GM19438 (cell line): ENCODE data around the gene HMCN2.

Source experiments
- ATAC-seq: cut with Tn5 transposase; IDR thresholded peaks from one replicate; pipeline ENCODE4 v1.9.1; 2021; ENCODE audit warnings: low read depth; ENCODE audit not compliant: unreplicated experiment

The HMCN2 gene

DNA sequence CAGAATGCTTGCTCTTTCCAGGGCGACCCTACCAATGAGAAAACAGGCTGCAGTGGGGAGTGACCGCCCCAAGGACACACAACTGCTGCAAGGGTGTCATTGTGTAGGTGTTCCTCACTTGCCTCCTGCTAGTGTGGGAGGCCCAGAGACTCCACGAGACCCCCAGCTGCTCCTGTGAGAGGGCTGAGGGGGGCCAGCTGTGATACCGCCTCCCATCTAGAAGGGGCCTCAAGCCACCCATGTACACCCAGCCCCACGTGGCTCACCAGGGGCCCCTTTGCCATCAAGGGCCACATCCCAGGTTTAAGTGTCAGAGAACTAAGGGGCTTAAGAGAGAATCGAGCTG, 177.9 kb downstream of the HMCN2 start:
- no peak for ATAC-seq

DNA sequence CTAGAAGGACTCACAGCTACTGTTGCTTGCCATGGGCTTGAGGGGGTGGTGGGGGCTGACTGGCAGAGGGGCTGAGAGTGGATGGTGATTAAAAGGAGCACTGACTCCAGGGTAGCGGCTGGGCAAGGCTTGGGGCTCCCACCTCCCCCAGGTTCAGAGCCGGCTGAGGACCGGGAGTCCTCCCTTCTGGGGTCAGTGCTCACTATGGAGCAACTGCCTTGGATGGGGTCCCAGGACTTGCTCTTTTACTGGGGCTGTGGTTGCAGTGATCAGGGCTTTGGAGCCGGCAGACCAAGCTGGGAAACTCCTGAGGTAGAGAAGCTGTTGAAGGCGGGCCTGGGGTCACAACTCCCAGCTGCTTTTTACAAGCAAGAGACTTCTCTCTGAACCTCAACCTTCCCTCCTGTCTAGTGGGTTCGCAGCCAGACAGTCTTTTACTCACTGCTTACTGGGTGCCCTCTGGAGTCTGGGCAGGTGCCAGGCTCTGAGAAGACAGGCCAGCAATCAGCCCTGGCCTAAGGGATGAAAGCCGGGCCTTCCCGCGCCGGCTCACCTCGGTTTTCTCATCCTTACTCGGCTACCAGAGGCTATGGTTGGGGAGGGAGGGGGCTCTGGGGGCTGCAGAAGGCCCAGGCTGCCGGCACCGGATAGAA, 178.4 kb downstream of the HMCN2 start:
- ATAC-seq, result no peak

DNA sequence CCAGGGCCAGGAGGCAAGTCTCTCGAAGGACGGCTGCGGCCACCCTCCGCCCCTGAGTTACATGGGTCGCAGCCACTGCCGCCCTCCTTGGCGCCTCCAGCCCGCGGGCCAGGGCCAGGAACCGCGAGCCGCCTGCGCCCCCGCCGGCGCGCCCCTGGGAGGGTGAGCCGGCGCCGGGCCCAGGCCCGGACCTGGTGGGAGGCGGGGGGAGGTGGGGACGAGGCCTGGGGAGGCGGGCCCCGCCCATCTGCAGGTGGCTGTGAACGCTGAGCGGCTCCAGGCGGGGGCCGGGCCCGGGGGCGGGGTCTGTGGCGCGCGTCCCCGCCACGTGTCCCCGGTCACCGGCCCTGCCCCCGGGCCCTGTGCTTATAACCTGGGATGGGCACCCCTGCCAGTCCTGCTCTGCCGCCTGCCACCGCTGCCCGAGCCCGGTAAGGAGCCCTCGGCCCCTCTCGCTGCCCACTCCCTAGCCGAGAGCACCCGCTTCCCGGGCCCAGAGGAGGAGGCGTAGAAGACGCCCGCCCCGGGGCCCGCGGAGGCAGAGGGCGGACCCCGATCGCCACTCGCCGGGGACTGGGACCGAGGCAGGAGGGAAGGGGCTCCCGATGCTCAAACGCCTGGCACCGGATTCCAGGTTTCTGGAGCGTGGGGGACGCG, 179.1 kb downstream of the HMCN2 start, which contains the start of gene ASS1:
ASS1 (plus strand) TSS at position 397 of the 657 bp plus-strand sequence. CDS start 7,268 bp downstream, outside the sequence.
- ATAC-seq, result no peak

DNA sequence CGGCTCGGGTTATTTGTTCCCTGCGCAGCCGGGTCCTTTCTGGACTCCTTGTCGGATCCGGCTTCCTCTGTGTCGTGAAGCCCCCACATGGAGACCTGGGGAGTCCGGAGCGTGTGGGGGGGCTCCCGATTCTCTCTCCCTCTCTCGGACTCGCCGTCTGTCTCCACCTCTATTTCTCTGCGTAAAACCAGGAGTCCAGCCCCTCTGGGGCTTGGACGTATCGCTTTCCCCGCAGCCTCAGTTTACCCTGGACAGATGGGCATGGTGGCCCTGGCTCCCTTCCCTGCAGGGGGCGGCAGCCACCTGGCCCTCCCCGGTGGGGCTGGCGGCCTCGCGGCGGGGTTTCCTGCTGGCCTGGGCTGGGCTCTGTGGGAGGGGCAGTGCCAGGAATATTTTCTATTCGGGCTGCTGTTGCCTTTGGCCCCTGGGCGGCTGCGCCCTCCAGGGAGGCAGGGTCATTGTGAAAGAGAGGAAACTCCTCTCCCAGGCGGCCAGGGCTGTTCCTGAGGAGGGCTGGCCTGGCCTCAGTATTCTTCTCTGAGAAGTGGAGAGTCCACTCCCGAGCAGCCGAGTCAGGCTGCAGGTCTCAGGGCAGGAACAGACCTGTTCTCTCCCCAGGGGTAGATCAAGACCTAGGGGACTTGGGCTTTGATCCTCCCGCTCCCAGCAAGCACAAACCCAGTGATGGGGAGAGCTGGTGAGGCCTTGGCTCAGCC, 179.9 kb downstream of the HMCN2 start:
- no peak for ATAC-seq

DNA sequence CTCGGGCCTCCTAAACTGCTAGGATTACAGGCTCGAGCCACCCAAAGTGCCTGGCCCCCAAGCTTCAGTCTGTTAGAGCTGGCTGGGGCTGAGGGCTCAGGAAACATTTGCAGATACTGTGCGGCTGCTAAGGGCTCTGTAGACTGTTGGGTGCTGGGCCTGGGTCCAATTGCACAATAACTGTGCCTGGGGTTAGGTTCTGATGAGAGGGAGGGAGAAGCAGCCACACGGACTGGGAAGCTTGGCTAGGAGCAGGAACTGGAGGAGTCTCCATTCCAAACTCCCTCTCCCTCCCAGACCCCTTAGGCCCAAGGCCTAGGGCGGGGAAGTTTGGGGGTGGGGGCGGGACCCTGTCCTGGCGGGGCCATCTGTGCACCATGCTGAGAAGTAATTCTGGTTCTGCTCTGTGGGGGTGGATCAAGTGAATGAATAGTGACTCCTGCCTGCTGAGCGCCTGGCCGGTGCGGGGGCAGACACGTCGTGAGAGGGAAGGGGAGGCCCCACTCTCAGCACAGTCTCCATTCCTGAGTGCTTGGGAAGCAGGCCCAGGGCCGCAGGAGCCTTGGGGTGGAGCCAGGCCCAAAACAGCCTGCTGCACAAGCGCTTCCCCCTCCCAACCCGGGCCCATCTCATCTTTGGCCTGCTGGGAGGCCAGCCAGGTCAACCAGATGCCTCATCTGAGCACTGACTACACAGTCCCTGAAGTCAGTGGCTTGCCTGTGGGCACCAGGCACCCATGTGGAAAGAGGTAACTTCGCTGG, 180.7 kb downstream of the HMCN2 start:
- ATAC-seq, result no peak

DNA sequence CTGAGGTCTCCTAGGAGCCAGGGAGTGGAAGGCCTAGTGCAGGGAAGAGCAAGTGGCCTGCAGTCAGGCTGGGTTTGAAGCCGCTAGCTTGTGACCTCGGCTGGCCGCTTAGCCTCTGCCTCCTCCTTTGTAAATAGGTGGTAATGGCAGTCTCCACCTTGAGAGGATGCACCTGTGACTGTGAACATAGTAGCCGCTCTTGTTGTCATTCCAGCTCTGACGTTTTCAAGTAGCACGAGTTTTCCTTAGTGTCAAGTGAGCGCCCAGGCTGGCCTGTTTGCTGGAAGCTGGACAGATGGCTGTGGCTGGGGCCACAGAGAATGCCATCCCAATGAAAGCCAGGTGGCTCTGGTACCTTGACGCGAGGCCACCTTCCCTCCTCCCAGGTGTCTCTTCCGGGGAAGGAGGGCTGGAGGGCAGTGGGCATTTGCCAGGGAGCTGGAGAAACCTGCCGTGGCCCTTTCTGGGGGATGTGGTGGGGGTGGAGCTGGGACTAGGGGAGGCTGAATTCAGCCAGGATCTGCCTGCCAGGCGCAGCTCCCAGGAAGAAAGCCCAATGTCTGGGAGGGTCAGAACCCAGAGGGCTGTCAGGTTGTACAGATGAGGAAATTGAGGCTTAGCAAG, 181.7 kb downstream of the HMCN2 start:
- no peak for ATAC-seq

DNA sequence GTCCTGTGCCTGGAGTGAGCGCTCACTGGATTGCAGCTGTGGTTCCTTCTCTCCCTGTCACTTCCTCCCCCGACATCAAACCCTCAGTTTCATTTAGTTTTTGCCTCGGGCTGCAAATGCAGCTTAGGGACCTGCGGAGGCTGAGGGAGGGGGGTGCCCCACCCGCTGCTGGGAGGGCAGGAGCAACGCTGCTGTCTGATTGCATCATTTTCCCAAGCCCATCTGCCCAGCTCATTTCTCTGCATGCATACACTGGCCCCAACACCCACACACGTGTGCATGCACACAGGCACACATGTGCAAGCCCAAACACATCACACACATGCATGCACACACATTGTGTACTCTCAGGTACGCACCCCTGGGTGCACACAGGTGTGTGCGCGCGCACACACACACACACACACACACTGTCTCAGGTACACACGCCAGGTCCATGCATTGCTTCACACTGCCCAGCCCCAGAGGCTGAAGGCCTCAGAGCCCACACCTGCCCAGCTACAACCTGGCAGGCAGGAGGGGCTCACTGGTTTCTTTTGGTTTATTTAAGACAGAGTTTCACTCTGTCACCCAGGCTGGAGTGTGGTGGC, 182.6 kb downstream of the HMCN2 start:
- no peak for ATAC-seq

DNA sequence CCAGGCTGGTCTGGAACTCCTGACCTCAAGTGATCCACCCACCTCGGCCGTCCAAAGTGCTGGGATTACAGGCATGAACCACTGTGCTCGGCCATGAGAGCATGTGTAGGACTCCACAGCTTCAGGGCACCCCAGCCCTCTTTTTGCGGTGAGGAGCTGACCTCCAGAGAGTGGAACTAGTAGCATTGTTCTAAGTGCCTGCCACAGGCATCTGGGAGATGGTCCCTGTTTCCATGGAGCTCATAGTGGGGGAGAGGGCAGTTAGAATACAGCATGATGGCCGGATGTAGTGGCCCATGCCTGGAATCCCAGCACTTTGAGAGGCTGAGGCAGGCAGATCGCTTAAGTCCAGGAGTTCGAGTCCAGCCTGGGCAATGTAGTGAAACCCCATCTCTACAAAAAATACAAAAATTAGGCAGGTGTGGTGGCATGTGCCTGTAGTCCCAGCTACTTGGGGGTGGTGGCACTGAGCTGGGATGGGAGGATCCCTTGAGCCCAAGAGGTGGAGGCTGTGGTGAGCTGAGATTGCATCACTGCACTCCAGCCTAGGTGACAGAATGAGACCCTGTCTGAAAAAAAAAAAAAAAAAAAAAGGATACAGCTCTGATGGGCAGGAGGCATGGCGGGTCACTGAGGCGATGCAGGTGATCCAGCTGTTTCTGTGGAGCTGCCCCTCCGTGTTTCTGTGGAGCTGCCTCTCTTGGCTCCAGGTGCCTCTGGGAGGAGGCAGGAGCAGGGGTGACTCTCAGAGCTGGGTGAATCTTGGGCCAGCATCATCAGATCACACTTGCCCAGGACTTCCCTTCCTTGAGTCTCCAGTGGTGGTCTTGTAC, 183.4 kb downstream of the HMCN2 start:
- ATAC-seq, result no peak

DNA sequence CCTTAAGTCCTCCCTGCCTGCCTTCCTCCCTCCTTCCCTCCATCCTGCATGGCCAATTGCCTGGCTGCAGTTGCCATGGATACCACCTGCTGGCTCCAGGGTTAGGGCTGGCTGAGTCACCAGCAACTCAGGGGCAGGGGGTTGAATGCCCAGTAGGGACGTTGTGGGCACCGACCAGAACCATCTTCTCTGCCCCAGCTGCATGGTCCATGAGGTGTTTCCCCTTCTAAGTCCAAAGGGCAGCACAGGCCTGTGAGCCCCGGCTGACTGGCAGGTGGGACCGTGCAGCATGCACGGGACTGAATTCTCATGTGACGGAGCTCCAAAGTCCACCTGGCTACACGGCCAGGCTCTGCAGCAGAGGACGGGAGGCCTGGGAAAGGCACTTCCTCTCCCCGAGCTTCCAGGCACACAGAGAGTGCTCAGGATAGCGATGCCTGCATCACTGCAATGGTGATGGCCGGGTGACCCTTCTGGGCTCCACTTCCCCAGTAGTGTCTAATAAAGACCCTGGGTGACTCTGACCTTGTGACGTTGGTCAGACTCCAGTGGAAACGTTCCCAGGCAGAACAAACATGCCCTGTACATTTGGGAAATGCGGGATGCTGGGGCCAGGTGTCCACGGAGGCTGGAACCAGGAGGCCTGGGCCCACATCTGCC, 184.9 kb downstream of the HMCN2 start:
- no peak for ATAC-seq

DNA sequence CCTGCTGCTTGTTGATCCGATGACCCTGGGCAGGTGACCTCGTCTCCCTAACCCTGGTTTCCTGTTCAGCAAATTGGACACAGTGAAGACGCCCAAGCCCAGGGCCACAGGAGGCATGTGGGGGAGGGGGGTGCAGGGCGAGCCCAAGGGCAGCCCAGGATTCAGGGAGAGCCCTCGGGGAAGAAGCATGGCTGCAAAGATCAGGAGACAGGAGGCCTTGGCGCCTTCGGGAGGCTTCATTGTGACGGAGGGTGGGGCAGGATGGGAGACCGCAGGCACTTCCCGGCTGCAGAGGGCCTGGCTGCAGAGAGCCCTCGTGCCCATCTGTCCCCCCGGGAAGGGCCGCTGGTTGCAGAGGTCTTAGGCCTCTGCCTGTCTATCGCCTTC, 185.4 kb downstream of the HMCN2 start:
- no peak for ATAC-seq

DNA sequence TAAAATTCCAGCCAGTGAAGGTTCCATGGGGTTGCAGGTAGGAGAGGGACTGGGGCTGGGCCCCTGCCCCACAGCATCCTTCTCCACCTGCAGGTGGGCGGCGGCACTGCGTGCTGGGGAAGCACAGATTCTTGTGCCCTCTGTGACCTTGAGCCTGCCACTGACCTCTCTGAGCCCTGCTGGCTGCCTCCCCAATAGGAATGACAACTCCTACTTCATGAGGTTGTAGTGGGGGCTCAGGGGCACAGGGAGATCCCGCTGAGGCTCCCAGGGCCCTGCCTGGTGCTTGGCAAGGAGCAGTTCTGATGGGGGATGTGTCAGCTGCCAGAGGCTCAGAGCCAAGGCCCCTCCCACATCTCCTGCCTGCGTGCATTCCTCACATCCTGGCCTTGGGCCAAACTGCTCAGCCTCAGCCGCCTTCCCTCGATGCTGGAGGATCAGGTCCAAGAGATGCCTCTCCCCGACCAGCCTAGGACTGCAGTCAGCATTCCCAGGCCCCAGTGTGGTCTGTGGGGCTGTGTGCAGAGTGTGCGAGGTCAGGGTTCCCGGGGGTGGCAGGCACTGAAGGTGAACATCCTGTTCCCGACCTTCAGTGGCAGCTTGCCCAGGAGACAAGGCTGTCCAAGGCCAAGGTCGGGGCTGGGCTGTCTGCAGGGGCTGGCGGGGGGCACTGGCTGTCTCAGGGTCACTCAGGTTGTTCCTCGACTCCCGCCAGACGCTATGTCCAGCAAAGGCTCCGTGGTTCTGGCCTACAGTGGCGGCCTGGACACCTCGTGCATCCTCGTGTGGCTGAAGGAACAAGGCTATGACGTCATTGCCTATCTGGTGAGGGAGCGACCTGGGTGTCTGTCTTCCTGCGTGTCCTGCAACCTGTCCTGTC, 186.2 kb downstream of the HMCN2 start:
- no peak for ATAC-seq

DNA sequence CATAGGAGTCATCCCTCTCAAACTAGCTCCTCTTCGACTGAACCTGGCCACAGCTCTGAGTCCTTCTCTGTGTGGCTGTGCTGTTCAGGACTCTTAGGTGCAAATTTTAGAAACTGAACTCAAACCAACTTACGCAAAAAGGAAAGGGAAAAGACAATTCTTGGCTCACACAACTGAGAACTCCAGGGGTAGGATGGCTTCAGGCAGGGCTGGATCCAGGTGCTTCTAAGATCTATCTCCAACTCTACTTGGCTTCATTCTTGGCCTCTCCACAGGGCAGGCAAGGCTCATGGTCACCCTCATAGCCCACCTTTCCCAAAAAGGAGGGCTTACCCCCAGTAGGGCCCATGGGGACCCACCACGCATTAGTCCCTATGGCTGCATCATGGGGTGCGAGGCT, 187.3 kb downstream of the HMCN2 start:
- ATAC-seq, result no peak

DNA sequence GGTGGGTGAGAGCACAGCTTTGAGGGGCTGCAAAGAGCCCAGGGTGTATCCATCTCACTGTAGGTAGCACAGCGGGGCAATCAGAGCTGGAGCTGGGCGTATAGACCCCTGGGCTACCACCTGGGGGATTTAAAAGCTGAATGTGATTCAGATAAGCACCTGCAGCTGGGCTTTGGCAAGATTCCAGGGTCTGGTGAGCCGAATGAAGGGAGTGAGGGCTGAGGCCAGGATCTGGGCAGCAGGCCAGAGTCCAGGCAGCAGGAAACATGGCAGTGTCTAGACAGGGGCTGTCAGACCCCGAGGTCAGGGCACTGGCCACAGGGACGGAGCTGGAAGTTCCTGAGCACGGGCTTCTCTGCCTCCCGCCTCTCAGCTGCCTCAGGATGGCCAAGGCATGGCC, 187.9 kb downstream of the HMCN2 start:
- ATAC-seq, result no peak

DNA sequence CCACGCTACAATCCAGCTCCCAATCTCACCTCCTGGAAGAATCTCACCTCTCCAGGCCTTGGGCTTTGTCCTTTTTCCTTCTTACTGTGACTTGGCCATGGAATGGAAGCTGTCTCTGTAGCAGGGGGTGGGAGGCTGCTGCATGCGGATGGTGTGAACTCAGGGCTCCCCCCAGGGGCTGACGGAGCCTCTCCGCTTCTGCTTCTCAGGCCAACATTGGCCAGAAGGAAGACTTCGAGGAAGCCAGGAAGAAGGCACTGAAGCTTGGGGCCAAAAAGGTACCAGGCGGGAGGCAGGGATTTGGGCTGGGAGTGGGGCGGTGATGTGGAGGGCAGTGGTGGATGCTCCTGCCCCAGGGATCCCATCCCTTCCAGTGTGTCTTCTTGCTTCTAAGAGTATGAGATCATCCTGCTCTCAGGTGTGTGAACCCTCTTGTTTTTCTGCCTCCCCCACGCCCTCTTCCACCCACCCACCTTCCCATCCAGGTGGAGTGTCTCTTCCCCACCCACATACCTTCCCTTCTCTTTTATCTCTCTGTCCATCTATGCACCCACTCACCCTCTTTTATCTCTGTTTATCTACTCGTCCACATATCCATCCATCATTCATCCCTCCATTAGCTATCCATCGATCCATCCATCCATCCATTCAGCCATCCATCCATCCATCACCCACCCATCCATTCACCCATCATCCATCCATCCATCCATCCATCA, 188.7 kb downstream of the HMCN2 start:
- no peak for ATAC-seq

DNA sequence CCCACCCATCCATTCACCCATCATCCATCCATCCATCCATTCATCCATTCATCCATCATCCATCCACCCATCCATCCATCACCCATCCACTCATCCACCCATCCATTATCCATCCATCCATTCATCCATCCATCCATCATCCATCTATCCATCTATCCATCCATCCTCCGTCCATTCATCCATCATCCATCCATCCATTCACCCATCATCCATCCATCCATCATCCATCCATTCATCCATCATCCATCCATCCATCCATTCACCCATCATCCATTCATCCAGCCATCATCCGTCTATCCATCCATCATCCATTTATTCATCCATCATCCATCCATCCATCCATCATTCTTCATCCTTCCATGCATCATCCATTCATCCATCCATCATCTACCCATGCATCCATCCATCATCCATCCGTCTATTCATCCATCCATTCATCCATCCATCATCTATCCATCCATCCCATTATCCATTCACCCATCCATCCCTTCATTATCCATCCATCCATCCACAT, 189.3 kb downstream of the HMCN2 start:
- no peak for ATAC-seq

DNA sequence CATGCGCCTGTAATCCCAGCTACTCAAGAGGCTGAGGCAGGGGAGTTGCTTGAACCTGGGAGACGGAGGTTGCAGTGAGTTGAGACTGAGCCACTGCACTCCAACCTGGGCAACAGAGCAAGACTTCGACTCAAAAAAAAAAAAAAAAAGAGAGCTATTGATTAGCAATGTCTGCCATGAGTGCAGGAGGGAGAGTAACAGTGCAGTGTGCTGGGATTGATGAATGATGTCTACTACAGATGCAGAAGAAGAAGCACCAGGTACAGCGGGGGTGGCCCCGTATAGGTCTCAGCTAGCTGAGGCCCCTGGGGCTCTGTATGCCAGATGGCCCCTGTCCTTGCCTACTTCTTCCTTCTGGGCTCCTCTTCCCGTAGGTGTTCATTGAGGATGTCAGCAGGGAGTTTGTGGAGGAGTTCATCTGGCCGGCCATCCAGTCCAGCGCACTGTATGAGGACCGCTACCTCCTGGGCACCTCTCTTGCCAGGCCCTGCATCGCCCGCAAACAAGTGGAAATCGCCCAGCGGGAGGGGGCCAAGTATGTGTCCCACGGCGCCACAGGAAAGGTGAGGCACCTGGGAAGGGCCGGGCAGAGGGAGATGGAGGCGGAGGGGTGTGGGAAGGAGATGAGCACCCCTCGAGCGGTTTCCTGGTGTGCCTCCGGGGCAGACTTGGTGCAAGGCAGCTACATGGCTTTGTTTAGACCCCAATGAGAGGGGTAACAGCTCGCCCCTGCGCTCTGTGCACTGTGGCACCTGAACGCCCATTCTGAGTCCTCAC, 192.7 kb downstream of the HMCN2 start:
- no peak for ATAC-seq

DNA sequence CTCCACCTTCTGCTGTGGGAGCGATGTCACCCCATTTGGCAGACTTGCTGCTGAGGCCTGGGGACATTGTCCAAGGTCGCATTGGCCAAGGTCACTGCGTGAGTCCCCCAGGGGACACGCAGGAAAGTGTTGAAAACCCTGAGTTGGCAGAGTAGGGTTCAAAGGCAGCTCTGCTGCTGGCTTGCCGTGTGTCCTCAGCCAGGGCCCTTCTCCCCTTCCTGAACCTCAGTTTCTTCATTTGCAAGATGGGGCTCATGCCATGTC, 193.2 kb downstream of the HMCN2 start:
- ATAC-seq, result no peak
